ENCODE measurements around the gene CIB4.

- TF ChIP-seq, protein P1, sequence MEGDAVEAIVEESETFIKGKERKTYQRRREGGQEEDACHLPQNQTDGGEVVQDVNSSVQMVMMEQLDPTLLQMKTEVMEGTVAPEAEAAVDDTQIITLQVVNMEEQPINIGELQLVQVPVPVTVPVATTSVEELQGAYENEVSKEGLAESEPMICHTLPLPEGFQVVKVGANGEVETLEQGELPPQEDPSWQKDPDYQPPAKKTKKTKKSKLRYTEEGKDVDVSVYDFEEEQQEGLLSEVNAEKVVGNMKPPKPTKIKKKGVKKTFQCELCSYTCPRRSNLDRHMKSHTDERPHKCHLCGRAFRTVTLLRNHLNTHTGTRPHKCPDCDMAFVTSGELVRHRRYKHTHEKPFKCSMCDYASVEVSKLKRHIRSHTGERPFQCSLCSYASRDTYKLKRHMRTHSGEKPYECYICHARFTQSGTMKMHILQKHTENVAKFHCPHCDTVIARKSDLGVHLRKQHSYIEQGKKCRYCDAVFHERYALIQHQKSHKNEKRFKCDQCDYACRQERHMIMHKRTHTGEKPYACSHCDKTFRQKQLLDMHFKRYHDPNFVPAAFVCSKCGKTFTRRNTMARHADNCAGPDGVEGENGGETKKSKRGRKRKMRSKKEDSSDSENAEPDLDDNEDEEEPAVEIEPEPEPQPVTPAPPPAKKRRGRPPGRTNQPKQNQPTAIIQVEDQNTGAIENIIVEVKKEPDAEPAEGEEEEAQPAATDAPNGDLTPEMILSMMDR (conservative IDR thresholded peaks at IDR 0.05): no peak
- TF ChIP-seq EZH2 (IDR thresholded peaks at IDR 0.05; ENCODE audit: low read depth): no peak
Observed at GRCh38 chr2:26578581-26578980, 62.6 kb downstream of the CIB4 start.

Data from PC-9 (cell line).